ENCODE data around the gene GCLM.

DNA sequence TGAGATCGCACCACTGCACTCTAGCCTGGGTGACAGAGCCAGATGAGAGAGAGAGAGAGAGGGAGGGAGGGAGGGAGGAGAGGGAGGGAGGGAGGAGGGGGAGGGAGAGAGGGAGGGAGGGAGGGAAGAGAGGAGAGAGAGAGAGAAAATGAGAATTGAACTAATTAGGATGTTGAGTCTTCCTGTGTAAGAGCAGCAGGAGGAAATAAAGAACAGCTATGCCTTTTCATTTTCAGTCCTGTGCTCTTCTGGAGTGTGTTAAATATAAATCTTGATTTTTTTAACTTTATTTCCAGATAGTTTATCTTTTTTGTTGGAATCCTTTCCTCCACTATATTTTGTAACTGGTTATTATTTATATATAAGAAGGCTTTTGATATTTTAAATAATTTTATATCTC is 57.4 kb downstream of the GCLM start:
- TF ChIP-seq YY1 (IDR thresholded peaks at IDR 0.05; ENCODE audit: extremely low read depth, insufficient replicate concordance, low read depth, low read length) (no peak), POLR2A (IDR thresholded peaks at IDR 0.05; ENCODE audit: borderline replicate concordance, extremely low read depth, insufficient read depth, insufficient read length) (no peak), POLR2AphosphoS5 (IDR thresholded peaks at IDR 0.05; ENCODE audit: low read depth, low read length) (no peak), EZH2phosphoT487 (IDR thresholded peaks at IDR 0.05; ENCODE audit: borderline replicate concordance) (no peak), FOSL1 (IDR thresholded peaks at IDR 0.05; ENCODE audit: low read depth) (no peak), SP1 (IDR thresholded peaks at IDR 0.05; ENCODE audit: low read depth) (no peak), EZH2 (IDR thresholded peaks at IDR 0.05) (no peak), RAD21 (IDR thresholded peaks at IDR 0.05; ENCODE audit: low read depth) (no peak), TCF7L2 (IDR thresholded peaks at IDR 0.05; ENCODE audit: borderline replicate concordance, extremely low read depth, insufficient read depth, insufficient read length) (no peak)
- TF ChIP-seq, protein P1, sequence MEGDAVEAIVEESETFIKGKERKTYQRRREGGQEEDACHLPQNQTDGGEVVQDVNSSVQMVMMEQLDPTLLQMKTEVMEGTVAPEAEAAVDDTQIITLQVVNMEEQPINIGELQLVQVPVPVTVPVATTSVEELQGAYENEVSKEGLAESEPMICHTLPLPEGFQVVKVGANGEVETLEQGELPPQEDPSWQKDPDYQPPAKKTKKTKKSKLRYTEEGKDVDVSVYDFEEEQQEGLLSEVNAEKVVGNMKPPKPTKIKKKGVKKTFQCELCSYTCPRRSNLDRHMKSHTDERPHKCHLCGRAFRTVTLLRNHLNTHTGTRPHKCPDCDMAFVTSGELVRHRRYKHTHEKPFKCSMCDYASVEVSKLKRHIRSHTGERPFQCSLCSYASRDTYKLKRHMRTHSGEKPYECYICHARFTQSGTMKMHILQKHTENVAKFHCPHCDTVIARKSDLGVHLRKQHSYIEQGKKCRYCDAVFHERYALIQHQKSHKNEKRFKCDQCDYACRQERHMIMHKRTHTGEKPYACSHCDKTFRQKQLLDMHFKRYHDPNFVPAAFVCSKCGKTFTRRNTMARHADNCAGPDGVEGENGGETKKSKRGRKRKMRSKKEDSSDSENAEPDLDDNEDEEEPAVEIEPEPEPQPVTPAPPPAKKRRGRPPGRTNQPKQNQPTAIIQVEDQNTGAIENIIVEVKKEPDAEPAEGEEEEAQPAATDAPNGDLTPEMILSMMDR (IDR thresholded peaks at IDR 0.05 in 2 of 3, conservative IDR thresholded peaks at IDR 0.05 in 1 of 3; ENCODE audit: borderline replicate concordance in 1 of 3, insufficient read depth in 1 of 3, low read depth in 2 of 3, low read length in 2 of 3): no peak
- TF ChIP-seq, protein P2, sequence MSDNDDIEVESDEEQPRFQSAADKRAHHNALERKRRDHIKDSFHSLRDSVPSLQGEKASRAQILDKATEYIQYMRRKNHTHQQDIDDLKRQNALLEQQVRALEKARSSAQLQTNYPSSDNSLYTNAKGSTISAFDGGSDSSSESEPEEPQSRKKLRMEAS (IDR thresholded peaks at IDR 0.05): no peak
- TF ChIP-seq, protein P3, sequence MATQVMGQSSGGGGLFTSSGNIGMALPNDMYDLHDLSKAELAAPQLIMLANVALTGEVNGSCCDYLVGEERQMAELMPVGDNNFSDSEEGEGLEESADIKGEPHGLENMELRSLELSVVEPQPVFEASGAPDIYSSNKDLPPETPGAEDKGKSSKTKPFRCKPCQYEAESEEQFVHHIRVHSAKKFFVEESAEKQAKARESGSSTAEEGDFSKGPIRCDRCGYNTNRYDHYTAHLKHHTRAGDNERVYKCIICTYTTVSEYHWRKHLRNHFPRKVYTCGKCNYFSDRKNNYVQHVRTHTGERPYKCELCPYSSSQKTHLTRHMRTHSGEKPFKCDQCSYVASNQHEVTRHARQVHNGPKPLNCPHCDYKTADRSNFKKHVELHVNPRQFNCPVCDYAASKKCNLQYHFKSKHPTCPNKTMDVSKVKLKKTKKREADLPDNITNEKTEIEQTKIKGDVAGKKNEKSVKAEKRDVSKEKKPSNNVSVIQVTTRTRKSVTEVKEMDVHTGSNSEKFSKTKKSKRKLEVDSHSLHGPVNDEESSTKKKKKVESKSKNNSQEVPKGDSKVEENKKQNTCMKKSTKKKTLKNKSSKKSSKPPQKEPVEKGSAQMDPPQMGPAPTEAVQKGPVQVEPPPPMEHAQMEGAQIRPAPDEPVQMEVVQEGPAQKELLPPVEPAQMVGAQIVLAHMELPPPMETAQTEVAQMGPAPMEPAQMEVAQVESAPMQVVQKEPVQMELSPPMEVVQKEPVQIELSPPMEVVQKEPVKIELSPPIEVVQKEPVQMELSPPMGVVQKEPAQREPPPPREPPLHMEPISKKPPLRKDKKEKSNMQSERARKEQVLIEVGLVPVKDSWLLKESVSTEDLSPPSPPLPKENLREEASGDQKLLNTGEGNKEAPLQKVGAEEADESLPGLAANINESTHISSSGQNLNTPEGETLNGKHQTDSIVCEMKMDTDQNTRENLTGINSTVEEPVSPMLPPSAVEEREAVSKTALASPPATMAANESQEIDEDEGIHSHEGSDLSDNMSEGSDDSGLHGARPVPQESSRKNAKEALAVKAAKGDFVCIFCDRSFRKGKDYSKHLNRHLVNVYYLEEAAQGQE (IDR thresholded peaks at IDR 0.05; ENCODE audit: low read depth): no peak

Measured in HCT116 (cell line).